ENCODE data around the gene SOAT2.

The SOAT2 gene

GRCh38 chr12:53131844-53132243 is 28.6 kb downstream of the SOAT2 start:
- TF ChIP-seq, protein P1, sequence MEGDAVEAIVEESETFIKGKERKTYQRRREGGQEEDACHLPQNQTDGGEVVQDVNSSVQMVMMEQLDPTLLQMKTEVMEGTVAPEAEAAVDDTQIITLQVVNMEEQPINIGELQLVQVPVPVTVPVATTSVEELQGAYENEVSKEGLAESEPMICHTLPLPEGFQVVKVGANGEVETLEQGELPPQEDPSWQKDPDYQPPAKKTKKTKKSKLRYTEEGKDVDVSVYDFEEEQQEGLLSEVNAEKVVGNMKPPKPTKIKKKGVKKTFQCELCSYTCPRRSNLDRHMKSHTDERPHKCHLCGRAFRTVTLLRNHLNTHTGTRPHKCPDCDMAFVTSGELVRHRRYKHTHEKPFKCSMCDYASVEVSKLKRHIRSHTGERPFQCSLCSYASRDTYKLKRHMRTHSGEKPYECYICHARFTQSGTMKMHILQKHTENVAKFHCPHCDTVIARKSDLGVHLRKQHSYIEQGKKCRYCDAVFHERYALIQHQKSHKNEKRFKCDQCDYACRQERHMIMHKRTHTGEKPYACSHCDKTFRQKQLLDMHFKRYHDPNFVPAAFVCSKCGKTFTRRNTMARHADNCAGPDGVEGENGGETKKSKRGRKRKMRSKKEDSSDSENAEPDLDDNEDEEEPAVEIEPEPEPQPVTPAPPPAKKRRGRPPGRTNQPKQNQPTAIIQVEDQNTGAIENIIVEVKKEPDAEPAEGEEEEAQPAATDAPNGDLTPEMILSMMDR (IDR thresholded peaks at IDR 0.05; ENCODE audit: low read length), result no peak
- no peak for TF ChIP-seq EZH2 (IDR thresholded peaks at IDR 0.05; ENCODE audit: borderline replicate concordance, low read length)
- Histone ChIP-seq H3K36me3 (ENCODE audit: insufficient read depth, low read length) (no peaks in the 10 kb centered on the region), H2AFZ (ENCODE audit: low read length) (no peak overlapping the region), H3K9ac (ENCODE audit: low read length) (no peak overlapping the region), H3K9me3 (ENCODE audit: low read length) (peaks cover 1% of the 10 kb centered on the region; the same call in 1 of the 2 replicates), H3K79me2 (ENCODE audit: insufficient read depth, low read length) (no peaks in the 10 kb centered on the region), H3K4me1 (ENCODE audit: insufficient read depth, low read length, severe bottlenecking) (no peaks in the 10 kb centered on the region), H3K9me2 (ENCODE audit: low read depth, low read length) (no peaks in the 10 kb centered on the region), H3K4me2 (ENCODE audit: low read length) (no peak overlapping the region), H4K20me1 (ENCODE audit: insufficient read depth, low read length) (no peaks in the 10 kb centered on the region), H3K4me3 (ENCODE audit: low read depth, low read length, poor library complexity, severe bottlenecking) (no peak overlapping the region), H3K27ac (ENCODE audit: low read depth, low read length, poor library complexity, severe bottlenecking) (no peak overlapping the region), H3F3A (ENCODE audit: insufficient read depth, low read length) (no peaks in the 10 kb centered on the region), H3K27me3 (ENCODE audit: insufficient read depth, low read length) (no peaks in the 10 kb centered on the region)

DNA sequence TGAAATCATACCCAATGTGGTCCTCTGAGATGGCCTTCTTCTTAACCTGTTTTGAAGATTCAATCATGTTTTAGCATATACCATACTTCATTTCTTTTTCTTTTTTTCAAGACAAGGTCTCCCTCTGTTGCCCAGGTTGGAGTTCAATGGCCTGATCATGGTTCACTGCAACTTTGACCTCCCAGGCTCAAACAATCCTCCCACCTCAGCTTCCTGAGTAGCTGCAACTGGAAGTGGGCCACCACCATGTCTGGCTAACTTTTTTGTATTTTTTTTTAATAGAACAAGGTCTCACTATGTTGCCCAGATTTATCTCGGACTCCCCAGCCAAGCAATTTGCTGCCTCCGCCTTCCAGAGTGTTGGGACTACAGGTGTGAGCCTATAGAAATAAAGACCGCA is 30.4 kb downstream of the SOAT2 start:
- no peaks in the 10 kb centered on the region for H3K9me2 ChIP-seq (ENCODE audit: low read depth, low read length)
- H3F3A ChIP-seq (ENCODE audit: insufficient read depth, low read length), result no peaks in the 10 kb centered on the region
- H3K9ac ChIP-seq (ENCODE audit: low read length), result no peak overlapping the region
- TF ChIP-seq, protein P1 (IDR thresholded peaks at IDR 0.05; ENCODE audit: low read length), result no peak
- TF ChIP-seq EZH2 (IDR thresholded peaks at IDR 0.05; ENCODE audit: borderline replicate concordance, low read length), result no peak
- H3K27ac ChIP-seq (ENCODE audit: low read depth, low read length, poor library complexity, severe bottlenecking), result no peak overlapping the region
- no peak overlapping the region for H3K4me3 ChIP-seq (ENCODE audit: low read depth, low read length, poor library complexity, severe bottlenecking)
- H3K9me3 ChIP-seq (ENCODE audit: low read length), result peaks cover 7% of the 10 kb centered on the region; the same call in 1 of the 2 replicates
- H2AFZ ChIP-seq (ENCODE audit: low read length), result no peak overlapping the region
- H3K36me3 ChIP-seq (ENCODE audit: insufficient read depth, low read length), result no peaks in the 10 kb centered on the region
- H3K4me2 ChIP-seq (ENCODE audit: low read length), result no peak overlapping the region
- no peaks in the 10 kb centered on the region for H3K4me1 ChIP-seq (ENCODE audit: insufficient read depth, low read length, severe bottlenecking)
- H4K20me1 ChIP-seq (ENCODE audit: insufficient read depth, low read length), result no peaks in the 10 kb centered on the region
- H3K27me3 ChIP-seq (ENCODE audit: insufficient read depth, low read length), result no peaks in the 10 kb centered on the region
- H3K79me2 ChIP-seq (ENCODE audit: insufficient read depth, low read length), result no peaks in the 10 kb centered on the region

DNA sequence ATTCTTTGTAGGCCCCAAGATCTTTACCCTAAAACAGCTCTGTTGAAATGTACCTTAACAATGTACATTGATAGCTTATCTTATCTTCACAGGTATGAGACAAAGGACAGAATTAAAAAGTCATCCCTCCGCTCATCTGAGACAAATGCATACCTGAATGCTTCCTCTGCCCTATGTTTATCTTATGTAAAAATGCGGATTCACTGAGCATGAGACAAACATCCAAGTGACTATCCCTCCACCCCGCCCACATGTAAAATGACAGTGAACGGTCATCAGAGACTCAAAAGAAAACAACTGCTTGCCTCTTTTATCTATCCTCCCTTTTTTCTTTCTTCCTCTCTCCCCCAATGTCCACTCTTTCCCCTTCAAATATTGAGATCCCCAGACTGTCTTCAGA is 40.1 kb downstream of the SOAT2 start:
- H3K27ac ChIP-seq (ENCODE audit: low read depth, low read length, poor library complexity, severe bottlenecking), result no peak overlapping the region
- H3K9me3 ChIP-seq (ENCODE audit: low read length), result 0 out of 2 replicates have a peak, but pooled peaks cover 3% of the 10 kb centered on the region
- no peak overlapping the region for H3K9ac ChIP-seq (ENCODE audit: low read length)
- H3K4me1 ChIP-seq (ENCODE audit: insufficient read depth, low read length, severe bottlenecking), result no peaks in the 10 kb centered on the region
- no peaks in the 10 kb centered on the region for H3K9me2 ChIP-seq (ENCODE audit: low read depth, low read length)
- H3K4me2 ChIP-seq (ENCODE audit: low read length), result no peak overlapping the region
- no peak overlapping the region for H2AFZ ChIP-seq (ENCODE audit: low read length)
- no peaks in the 10 kb centered on the region for H3K36me3 ChIP-seq (ENCODE audit: insufficient read depth, low read length)
- H3K27me3 ChIP-seq (ENCODE audit: insufficient read depth, low read length), result no peaks in the 10 kb centered on the region
- H4K20me1 ChIP-seq (ENCODE audit: insufficient read depth, low read length), result no peaks in the 10 kb centered on the region
- no peaks in the 10 kb centered on the region for H3K79me2 ChIP-seq (ENCODE audit: insufficient read depth, low read length)
- no peak overlapping the region for H3K4me3 ChIP-seq (ENCODE audit: low read depth, low read length, poor library complexity, severe bottlenecking)
- peaks cover 4% of the 10 kb centered on the region; the same call in 1 of the 2 replicates for H3F3A ChIP-seq (ENCODE audit: insufficient read depth, low read length)
- TF ChIP-seq, protein P1 (IDR thresholded peaks at IDR 0.05; ENCODE audit: low read length), result no peak
- no peak for TF ChIP-seq EZH2 (IDR thresholded peaks at IDR 0.05; ENCODE audit: borderline replicate concordance, low read length)
